HG02938 (cell line): ENCODE measurements around the gene ZNF490.
"Not testable (repeated sequence)": the region's sequence is repeated elsewhere in the genome, so short reads cannot be mapped to it uniquely, and the experiment has no call there.

ENCODE experiments used
- ATAC-seq: cut with Tn5 transposase; IDR thresholded peaks from one replicate; pipeline ENCODE4 v1.9.1; 2021; ENCODE audit warnings: mild to moderate bottlenecking, moderate library complexity; ENCODE audit not compliant: unreplicated experiment

The ZNF490 gene

DNA sequence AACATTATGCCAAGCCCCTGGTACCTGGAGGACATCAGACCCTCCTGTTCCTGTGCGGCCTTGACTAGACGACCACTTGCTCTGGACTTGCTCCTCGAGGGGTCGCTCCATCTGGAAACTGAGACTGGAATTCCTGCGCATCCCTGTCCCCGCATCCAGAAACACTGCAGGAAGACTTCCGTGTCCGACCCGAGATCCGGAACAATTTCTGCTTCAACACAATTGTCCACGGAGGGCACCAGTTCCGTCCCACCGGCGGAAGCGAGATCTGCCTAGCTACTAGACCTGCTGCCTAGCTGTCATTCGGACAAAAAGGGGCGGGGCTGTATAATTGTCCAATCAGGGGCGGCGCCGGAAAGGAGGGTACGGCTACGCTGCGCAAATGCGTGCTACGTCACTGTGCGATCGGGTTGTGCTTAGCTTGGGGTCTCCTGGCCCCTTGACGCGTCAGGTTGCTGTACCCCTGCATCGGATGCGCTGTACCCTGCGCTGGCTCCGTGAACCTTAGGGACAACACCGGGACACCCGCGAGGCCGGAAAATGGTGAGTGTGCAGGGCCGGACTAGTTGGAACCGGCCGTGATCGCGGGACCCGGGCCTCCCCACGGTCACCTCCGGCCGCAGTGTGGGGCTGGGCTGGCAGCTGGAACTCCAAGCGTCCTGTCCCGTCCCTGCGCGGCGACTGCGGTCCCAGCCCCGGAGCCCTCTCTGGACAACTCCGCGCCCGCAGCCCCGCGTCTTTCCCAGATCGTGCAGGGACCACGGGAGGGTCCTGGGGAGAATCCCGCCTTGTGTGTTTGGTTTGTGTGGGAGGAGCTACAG is at the start of gene ZNF490, which contains the start of gene ZNF791:
TSS of gene ZNF490 (minus strand) at position 274 of the 821 bp plus-strand sequence. CDS start at position 141, 133 bp downstream.
TSS of gene ZNF791 (plus strand) at position 381 of the 821 bp plus-strand sequence. CDS start at position 541, 160 bp downstream.
- peak; percentile 73 for ATAC-seq

DNA sequence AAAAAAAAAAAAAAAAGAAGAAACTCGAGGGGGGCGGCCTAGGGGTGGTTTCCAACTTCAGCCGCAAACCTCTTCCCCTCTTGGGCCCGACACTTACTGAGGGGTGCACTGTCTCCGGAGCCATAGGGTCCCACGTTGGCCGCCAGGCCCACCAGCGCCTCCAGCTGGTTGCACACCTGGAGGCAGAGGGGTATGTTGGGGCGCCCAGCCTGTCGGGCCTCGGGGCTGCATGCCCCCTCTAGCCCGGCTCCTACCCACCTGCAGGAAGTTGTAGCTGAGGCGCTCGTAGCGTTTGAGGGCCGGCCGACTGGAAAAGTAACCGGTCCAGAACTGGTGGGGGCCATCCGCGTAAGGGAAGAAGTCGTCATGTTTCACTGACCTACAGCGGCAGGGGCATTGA is 47.4 kb upstream of the ZNF490 start:
- no peak for ATAC-seq

DNA sequence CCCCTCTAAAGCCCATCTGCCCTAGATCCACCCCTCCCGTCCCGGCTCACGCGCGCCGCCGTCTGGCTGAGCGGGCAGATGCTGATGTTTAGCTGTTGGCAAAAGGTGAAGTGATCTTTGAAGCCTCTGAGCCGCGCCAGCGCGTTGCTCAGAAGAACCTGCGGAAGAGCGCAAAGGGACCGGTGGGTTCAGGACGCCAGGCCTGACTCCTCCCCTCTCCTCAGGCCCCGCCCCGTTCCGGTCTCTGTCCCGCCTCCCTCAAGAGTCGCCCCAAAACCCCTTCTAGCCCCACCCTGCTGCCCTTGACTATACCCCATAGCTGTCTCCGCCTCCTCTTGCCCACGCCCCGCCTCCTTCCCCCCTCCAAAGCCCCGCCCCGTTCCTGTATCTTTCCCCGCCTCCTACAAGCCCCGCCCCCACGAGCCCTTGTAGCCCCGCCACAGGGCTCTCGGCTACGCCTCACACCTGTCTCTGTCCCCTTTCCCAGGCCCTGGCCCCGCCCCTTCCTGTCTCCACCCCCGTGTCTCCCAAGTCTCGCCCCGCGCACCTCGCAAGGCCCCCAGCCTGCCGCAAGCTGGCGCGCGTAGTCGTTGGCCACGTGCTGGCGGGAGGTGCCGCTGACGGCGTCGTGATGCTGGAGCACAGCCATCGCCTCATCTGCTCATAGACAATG is 46.4 kb upstream of the ZNF490 start:
- no peak for ATAC-seq

DNA sequence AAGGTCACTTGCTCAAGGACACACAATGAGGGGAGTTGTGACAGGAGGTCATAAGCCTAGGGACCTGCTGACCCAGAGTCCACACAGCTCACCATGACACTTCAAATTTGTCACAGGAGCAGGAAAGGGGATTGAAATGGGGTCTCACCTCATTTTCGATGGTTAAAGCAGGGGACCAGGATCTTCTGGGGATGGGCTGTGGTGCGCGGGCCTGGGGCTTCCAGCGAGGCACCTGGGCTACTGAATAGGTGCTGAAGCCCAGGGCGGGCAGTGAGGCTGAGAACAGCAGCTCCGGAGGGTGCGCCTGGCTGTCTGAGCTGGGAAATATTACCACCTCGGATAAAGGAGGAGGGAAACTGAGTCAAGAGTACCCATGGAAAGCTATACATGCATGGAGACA is 44.9 kb upstream of the ZNF490 start:
- ATAC-seq = no peak

DNA sequence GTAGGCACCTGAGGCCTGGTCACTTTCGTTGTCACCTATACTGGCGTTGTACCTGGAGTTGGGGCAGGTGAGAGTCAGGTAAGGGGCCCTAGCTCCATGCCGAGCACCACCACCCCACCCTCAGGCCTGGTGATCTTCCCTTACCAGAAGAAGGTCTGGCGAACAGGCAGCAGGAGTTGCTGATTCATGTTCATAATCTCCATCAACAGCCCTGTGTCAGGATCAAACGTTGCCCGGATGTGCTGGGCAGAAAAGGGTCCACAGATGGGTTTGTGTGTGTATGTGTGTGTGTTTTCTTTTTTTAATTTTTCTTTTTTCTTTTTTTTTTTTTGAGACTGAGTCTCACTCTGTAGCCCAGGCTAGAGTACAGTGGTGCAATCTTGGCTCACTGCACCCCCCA is 41.6 kb upstream of the ZNF490 start:
- ATAC-seq = no peak

DNA sequence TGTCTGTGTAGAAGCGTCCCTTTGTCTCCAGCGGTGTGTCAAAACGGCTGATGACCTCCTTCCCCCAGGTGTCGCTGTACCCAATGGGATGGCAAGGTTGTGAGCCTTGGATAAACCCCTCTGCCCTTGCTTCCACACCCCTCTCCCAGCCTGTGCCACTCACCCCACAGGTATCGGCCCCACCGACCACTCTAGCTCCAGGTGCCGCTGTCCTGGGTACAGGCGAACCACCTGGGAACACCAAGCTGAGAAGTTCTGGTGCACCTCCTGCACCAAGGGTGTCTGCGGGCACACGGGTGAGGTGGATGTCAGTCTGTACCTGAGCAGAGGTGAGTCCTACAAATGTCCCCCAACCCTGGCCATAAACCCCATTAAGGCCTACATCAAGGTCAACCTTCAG is 39.3 kb upstream of the ZNF490 start:
- ATAC-seq = no peak

DNA sequence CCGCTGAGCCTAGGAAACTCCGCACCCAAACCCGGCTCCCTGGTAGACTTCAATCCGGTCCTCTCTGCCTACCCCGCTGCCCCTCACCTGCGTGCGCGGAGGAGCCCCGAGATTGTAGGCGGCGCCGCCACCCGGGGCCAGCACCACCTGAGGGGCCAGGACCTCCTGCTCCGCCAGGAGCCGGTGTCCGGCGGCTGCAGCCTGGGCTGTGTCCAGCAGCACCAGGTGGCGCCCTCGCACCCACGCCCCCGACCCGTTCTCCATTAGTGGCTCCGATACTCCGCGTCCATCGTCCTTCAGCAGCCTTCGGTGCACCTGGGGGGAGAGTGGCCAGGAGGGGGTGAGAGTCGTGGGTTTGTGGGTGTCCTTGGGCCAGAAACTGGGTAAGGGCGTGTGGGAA is 37.5 kb upstream of the ZNF490 start:
- ATAC-seq = no peak

DNA sequence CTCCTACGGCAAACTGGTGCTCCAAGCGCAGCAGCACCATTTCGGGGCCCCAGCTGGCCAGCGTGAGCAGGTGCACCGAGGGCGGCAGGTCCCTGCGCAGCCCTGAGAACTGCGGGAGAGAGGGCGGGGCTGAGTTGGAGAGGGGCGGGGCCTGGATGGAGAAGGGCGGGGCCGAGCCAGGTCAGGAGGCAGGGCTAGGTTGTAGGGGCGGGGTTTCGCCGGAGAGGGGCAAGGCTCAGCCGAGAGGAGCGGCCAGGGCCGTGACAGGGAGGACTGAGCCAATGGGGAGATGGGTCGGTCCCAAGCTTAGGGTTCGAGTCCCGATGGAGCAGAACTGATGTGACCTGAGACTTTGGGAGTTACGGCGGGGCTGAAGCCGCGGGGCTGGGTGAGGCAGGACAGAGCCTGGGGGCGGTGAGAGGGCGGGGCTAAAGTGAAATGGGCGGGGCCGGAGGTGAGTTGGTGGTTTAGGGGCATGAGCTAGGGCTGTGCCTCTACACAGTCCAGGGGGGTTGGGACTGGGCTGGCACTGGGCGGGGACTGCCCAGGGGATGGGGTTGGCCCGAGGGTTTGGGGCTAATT is 37.0 kb upstream of the ZNF490 start:
- ATAC-seq = no peak

DNA sequence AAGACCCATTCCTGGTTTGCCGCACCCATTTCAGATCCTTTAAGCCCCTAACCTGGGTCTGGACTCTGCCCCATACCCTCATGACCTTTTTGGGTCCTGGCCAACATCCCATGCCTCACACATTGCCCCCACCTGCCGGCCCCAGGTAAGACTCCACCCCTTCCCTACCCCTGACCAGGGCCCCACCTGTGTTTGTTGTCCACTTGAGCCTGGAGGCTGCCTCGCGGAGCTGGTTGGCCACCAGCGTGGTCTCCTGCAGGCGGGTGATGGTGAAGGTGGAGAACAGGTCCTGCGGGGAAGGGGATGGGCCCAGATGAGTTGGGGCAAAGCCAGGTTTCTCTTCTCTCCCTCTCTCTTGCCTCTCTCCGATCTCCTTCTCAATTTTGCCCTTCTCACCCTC is 36.4 kb upstream of the ZNF490 start:
- no peak for ATAC-seq

DNA sequence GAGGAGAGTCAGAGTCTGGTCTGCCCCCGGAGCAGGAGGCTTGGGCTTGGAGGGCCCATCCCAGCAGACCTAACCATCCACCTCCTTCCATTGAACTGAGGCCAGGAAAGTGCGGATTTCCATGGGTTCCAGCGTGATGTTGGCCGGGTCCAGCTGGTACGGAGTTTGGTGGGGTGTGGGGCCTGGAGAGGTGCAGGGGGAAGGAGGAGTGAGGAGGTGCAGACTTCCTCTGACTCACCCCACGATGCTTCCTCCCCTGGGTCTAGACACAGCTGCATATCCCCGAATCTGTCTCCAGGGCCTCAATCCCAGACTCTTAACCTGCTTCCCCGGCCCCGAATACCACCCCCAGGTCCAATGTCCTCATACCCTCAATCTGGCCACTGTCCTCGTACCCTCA is 35.9 kb upstream of the ZNF490 start:
- ATAC-seq = no peak

DNA sequence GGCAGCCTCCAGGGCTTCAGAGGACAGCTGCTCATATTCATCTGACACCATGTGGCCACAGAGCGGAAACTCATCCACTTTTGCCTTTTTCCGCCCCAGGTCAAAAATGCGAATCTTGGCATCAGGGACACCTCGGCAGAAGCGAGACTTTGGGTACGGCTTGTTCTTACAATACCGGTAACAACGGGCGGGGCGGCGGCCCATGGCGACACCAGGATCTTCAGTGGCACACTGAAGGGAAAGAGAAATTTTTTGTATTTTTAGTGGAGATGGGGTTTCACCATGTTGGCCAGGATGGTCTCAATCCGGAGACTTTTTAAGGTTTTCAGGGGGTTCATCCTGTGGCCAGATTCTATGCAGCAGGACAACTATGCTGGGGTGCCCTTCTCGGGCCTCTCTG is 33.1 kb upstream of the ZNF490 start:
- not testable (repeated sequence) for ATAC-seq

DNA sequence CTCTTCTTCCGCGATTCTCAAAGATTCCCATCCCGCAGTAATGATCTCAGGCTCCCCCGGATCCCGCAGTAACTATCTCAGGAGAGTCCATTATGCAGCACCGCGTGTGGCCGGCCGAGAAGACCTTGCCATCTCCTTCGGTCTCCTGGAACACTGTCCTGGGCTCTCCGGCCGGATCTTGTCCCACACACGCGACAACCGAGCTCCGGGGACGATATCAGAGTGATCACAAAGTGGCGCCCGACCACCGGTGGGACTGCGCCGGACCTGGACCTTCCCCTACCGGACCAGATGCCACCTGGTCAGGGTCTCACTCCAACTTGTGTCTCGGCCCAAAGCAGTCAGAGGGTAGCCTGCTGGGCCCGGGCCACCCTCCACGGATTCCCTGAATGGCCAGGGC is 31.9 kb upstream of the ZNF490 start:
- ATAC-seq = no peak

DNA sequence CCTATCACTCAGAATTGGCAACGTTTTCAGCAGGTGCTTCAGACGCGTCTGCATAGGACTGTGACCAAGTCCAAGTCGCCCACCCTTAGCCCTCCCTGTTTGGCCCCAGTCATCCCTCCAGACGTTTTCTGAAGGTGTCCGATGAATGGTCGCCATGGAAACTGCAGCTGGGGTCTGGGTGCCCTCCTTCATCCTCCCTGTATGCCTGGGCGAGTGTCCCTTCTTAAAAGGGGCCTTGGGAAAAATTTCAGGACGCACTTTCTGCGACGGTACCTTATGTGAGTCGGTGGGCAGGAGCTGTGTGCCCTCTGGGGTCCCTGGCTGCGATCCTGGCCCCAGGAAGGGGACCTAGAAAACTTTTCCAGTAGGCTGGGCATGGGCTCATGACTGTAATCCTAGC is 30.8 kb upstream of the ZNF490 start:
- ATAC-seq = no peak

DNA sequence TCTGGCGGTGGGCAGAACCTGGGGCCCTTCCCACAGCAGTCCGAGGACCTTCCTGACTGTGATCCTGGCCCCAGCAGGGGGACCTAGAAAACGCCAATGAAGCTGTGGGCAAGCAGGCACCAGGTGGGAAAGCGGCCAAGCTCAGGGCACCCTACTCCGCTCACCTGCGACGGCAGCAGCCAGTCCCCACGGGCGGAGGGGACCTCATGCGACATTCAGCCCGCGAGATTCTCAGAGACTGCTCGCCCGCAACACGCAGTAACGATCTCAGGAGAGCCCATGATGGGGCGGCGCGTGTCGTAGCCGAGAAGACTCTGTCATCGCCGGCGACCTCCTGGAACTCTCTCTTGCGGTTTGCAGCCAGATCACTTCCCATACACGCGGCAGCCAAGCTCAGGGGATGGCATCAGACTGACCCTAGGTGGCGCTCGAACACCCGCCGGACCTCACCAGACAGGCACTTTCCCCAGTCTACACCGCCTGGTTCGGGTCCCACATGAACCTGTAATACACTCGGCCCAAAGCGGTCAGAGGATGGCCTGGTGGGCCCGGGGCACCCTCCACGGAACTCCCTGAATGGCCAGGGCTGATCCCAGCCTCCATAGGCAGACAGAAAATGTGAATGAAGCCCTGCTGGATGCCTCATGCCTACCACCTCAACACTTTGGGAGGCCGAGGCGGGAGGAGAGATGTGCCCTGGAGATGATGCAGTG is 29.4 kb upstream of the ZNF490 start:
- ATAC-seq = no peak

DNA sequence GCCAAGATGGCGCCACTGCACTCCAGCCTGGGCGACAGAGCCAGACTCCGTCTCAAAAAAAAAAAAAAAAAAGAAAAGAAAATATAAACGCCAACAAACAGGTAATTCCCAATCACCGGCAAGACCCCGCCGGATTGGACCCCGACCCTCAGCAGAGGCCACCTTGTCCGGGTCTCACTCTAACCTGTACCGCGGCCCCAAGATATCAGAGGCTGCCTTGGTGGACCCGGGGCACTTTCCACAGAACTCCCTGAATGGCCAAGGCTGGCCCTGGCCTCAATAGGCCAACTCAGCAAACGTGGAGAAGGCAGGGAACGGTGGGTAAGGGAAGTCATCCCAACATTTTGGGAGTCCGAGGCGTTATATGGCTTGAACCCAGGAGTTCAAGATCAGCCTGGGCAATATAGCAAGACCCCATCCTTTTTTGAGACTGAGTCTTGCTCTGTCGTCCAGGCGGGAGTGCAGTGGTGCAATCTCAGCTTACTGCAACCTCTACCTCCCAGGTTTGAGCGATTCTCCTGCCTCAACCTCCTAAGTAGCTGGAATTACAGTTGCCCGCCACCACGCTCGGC is 28.1 kb upstream of the ZNF490 start:
- ATAC-seq = no peak

DNA sequence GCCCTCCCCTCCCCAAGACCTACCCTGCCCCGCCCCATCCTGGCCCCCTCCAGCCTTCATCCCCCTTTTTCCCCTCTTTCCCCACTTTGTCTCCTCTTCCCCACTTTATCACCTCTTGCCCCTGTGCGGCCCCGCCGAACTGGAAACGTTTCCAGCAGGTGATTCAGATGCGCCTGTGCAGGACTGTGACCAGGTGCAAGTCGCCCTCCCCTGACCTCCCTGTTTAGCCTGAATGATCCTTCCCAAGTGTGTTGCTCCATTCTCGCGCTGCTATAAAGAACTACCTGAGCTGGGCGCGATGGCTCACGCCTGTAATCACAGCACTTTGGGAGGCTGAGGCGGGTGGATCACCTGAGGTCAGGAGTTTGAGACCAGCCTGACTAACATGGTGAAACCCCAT is 26.0 kb upstream of the ZNF490 start:
- ATAC-seq = no peak

DNA sequence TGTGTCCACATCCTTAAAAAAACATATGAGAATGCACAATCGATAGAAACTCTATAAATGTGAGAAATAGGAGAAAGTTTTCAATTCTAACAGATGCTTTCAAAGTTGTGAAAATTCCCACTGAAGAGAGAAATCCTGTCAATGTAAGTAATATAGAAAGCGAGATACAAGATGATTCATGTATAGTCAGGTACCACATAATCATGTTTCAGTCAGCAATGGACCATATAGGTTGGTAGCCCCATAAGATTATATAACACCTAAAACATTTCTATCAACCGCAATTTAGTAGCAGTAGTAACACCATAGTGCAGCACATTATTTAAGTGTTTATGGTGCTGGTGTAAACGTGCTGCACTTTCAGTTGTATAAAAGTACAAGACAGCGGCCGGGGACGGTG is 18.6 kb upstream of the ZNF490 start:
- ATAC-seq = no peak

DNA sequence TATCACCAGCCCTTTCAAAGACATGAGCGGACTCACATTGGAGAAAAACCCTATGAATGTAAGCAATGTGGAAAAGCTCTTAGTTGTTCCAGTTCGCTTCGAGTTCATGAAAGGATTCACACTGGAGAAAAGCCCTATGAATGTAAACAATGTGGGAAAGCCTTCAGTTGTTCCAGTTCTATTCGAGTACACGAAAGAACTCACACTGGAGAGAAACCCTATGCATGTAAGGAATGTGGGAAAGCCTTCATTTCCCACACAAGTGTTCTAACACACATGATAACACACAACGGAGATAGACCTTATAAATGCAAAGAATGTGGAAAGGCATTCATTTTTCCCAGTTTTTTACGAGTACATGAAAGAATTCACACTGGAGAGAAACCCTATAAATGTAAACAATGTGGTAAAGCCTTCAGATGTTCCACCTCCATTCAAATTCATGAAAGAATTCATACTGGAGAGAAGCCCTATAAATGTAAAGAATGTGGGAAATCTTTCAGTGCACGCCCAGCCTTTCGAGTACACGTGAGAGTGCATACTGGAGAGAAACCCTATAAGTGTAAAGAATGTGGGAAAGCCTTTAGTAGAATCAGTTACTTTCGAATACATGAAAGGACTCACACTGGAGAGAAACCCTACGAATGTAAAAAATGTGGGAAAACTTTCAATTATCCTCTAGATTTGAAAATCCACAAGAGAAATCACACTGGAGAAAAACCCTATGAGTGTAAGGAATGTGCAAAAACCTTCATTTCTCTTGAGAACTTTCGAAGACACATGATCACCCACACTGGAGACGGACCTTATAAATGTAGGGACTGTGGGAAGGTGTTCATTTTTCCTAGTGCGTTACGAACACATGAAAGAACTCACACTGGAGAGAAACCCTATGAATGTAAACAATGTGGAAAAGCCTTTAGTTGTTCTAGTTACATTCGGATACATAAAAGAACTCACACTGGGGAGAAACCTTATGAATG is 17.7 kb upstream of the ZNF490 start:
- ATAC-seq = no peak

DNA sequence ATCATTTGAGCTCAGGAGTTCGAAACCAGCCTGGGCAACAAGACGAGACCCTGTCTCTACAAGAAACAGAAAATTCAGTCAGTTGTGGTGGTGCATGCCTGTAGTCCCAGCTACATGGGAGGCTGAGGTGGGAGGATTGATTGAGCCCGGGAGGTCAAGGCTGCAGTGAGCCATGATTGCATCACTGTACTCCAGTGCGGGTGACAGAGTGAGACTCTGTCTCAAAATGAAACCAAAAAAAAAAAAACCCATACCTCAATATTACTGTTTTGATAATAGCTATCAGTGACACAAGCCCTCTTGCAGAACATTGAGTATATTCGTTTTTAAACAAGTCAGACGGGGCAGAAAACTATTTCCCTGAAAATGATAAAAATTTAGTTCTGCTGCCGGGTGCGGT is 16.3 kb upstream of the ZNF490 start:
- ATAC-seq = no peak
